Measurements from ENCODE around the gene CETN2. TPM values are rescaled to one million over a fixed set of nuclear protein-coding genes. Genes with fewer than 3 reads are reported as not detected.

Gene CETN2
- polyA plus RNA-seq, result 54.7 to 69.0 TPM (median 55.5 TPM) in 3 replicates
- polyA plus RNA-seq (2011; ENCODE audit: low read depth), result 40.2 TPM
- polyA plus RNA-seq (2011; cell fraction: cytosol; rRNA removed), result 52.8 and 90.5 TPM in 2 replicates
- 23.5 and 31.1 TPM in 2 replicates for polyA plus RNA-seq (2011; cell fraction: nucleus; rRNA removed)
- polyA plus RNA-seq (2012; ENCODE audit: low replicate concordance), result 43.4 and 60.5 TPM in 2 replicates
- polyA minus RNA-seq, result 1.6 to 16.9 TPM (median 15.5 TPM) in 3 replicates
- polyA minus RNA-seq (2011; cell fraction: cytosol; rRNA and poly(A)+ RNA removed), result 18.0 TPM
- 5.0 and 6.1 TPM in 2 replicates for polyA minus RNA-seq (2011; cell fraction: nucleus; rRNA and poly(A)+ RNA removed)

GRCh38 chrX:152830312-152831305 is at the start of gene CETN2, which contains the start of gene NSDHL:
Gene CETN2, minus strand, starts transcription at chrX:152830757. Its CDS starts 47 bp downstream, at chrX:152830710.
Gene NSDHL, plus strand, starts transcription at chrX:152831063. Its CDS starts 15,262 bp downstream, at chrX:152846325.
- Histone ChIP-seq H3K27me3 (ENCODE audit: control insufficient read depth, extremely low read depth, insufficient read depth, low read length) (no peaks in the 10 kb centered on the region), H2AFZ (ENCODE audit: control insufficient read depth, low read length) (peak within 1 kb of the TSS; percentile 71), H3K4me1 (ENCODE audit: control insufficient read depth, extremely low read depth, insufficient read depth, low read length) (peaks cover 8% of the 10 kb centered on the region), H3K79me2 (ENCODE audit: control insufficient read depth, insufficient read depth, low read length) (peaks cover 45% of the 10 kb centered on the region), H3K9me3 (ENCODE audit: control insufficient read depth, low read depth, low read length) (no peaks in the 10 kb centered on the region), H3K27ac (ENCODE audit: control insufficient read depth, insufficient read depth, low read length) (peak within 1 kb of the TSS; percentile 76), H3K4me3 (ENCODE audit: control insufficient read depth in 2 of 3, extremely low read depth in 1 of 3, insufficient read depth in 2 of 3, low read depth in 1 of 3, low read length in 3 of 3) (peak within 1 kb of the TSS; percentile 71 to 81 (median 75)), H3K4me2 (ENCODE audit: control insufficient read depth, extremely low read depth, insufficient read depth, low read depth, low read length) (peak within 1 kb of the TSS; percentile 76), H3K36me3 (ENCODE audit: control insufficient read depth in 2 of 2, extremely low read depth in 1 of 2, insufficient read depth in 2 of 2, low read length in 2 of 2) (peaks cover 2 to 5% of the 10 kb centered on the region in 2 experiments), H3K9ac (ENCODE audit: control insufficient read depth, extremely low read depth, insufficient read depth, low read length) (peak within 1 kb of the TSS; percentile 83), H3K9me1 (ENCODE audit: control insufficient read depth, extremely low read depth, insufficient read depth, low read length) (no peaks in the 10 kb centered on the region), H4K20me1 (ENCODE audit: control insufficient read depth, extremely low read depth, insufficient read depth, low read length) (no peaks in the 10 kb centered on the region)
- no peak for TF ChIP-seq EZH2 (IDR thresholded peaks at IDR 0.05; ENCODE audit: low read length)
- TF ChIP-seq CTCF (optimal IDR thresholded peaks at IDR 0.05 in 1 of 3, IDR thresholded peaks at IDR 0.05 in 1 of 3, conservative IDR thresholded peaks at IDR 0.05 in 1 of 3; ENCODE audit: extremely low read depth in 1 of 3, insufficient read depth in 2 of 3, low read length in 3 of 3), result no peak
- peak; percentile 56 for DNase-seq (ENCODE audit: low read depth, low spot score)
- no peak for FAIRE-seq
- dilution Hi-C loops (cut with MboI; ENCODE audit: extremely low pct_ligation_motif_present, low sequenced_read_pairs), result no loop called here

GRCh38 chrX:152878976-152879755 is 48.6 kb upstream of the CETN2 start:
- Histone ChIP-seq H3K9ac (ENCODE audit: control insufficient read depth, extremely low read depth, insufficient read depth, low read length) (peak overlapping the region; percentile 33), H3K4me2 (ENCODE audit: control insufficient read depth, extremely low read depth, insufficient read depth, low read depth, low read length) (peak overlapping the region; percentile 67), H3K79me2 (ENCODE audit: control insufficient read depth, insufficient read depth, low read length) (no peaks in the 10 kb centered on the region), H3K36me3 (ENCODE audit: control insufficient read depth in 2 of 2, extremely low read depth in 1 of 2, insufficient read depth in 2 of 2, low read length in 2 of 2) (no peaks in the 10 kb centered on the region), H2AFZ (ENCODE audit: control insufficient read depth, low read length) (peak overlapping the region; percentile 32), H3K4me3 (ENCODE audit: control insufficient read depth in 2 of 3, extremely low read depth in 1 of 3, insufficient read depth in 2 of 3, low read depth in 1 of 3, low read length in 3 of 3) (no peak overlapping the region), H3K27me3 (ENCODE audit: control insufficient read depth, extremely low read depth, insufficient read depth, low read length) (no peaks in the 10 kb centered on the region), H3K9me1 (ENCODE audit: control insufficient read depth, extremely low read depth, insufficient read depth, low read length) (no peaks in the 10 kb centered on the region), H3K27ac (ENCODE audit: control insufficient read depth, insufficient read depth, low read length) (peak overlapping the region; percentile 70), H3K9me3 (ENCODE audit: control insufficient read depth, low read depth, low read length) (no peaks in the 10 kb centered on the region), H3K4me1 (ENCODE audit: control insufficient read depth, extremely low read depth, insufficient read depth, low read length) (peaks cover 28% of the 10 kb centered on the region), H4K20me1 (ENCODE audit: control insufficient read depth, extremely low read depth, insufficient read depth, low read length) (no peaks in the 10 kb centered on the region)
- TF ChIP-seq EZH2 (IDR thresholded peaks at IDR 0.05; ENCODE audit: low read length) (no peak), CTCF (optimal IDR thresholded peaks at IDR 0.05 in 1 of 3, IDR thresholded peaks at IDR 0.05 in 1 of 3, conservative IDR thresholded peaks at IDR 0.05 in 1 of 3; ENCODE audit: extremely low read depth in 1 of 3, insufficient read depth in 2 of 3, low read length in 3 of 3) (no peak)
- dilution Hi-C loops (cut with MboI; ENCODE audit: extremely low pct_ligation_motif_present, low sequenced_read_pairs), result no loop called here
- DNase-seq (ENCODE audit: low read depth, low spot score) (peak; percentile 64), FAIRE-seq (peak; percentile 87)
